Heart right ventricle (tissue), 16 donors: ENCODE data around the gene EDEM1. TPM values are rescaled to one million over a fixed set of nuclear protein-coding genes. Genes with fewer than 3 reads are reported as not detected.

Source experiments
- ATAC-seq, 8 donors: fragments of 200-7000 bp; cut with Tn5 transposase; one replicate each; pipeline ENCODE4 v1.9.1; 2020; ENCODE audit warnings: mild to moderate bottlenecking in 8 of 8, moderate library complexity in 8 of 8, moderate number of reproducible peaks in 1 of 8
- DNase-seq, 2 donors: peaks; one replicate each; pipeline ENCODE4 v3.0.0-alpha.2; 2020
- H3K27ac ChIP-seq, 10 donors: fragments of 200-600 bp; sonication (generic) in 2 of 10; one replicate each; pipeline versions ENCODE4 v1.5.0 to v1.8.0; 2020 to 2022; ENCODE audit warnings: mild to moderate bottlenecking in 3 of 10
- H3K27me3 ChIP-seq, 7 donors: fragments of 200-600 bp; one replicate each; pipeline ENCODE4 v1.8.0; 2021 to 2022; ENCODE audit warnings: mild to moderate bottlenecking in 2 of 7
- H3K36me3 ChIP-seq, 9 donors: fragments of 200-600 bp; sonication (generic) in 1 of 9; one replicate each; pipeline versions ENCODE4 v1.5.0 to v1.8.0; 2020 to 2022; ENCODE audit warnings: mild to moderate bottlenecking in 2 of 9
- H3K4me1 ChIP-seq, 9 donors: fragments of 200-600 bp; sonication (generic) in 1 of 9; one replicate each; pipeline versions ENCODE4 v1.5.0 to v1.8.0; 2020 to 2022; ENCODE audit warnings: mild to moderate bottlenecking in 4 of 9
- H3K4me3 ChIP-seq, 10 donors: fragments of 200-600 bp; sonication (generic) in 2 of 10; one replicate each; pipeline versions ENCODE4 v1.5.0 to v1.8.0; 2020 to 2022; ENCODE audit warnings: mild to moderate bottlenecking in 7 of 10, moderate library complexity in 2 of 10
- H3K9me3 ChIP-seq, 11 donors: fragments of 200-600 bp in 10 of 11; sonication (generic) in 2 of 11; one replicate each; pipeline versions ENCODE4 v1.5.0 to v1.8.0; 2013 to 2022; ENCODE audit warnings: mild to moderate bottlenecking in 2 of 11, control low read depth in 1 of 11, moderate library complexity in 1 of 11
- CTCF ChIP-seq, 9 donors: fragments of 200-600 bp; sonication (generic) in 2 of 9; IDR thresholded peaks; one replicate each; pipeline versions ENCODE4 v1.5.0 to v1.8.0; 2021 to 2022; ENCODE audit warnings: antibody characterized with exemption in 9 of 9, mild to moderate bottlenecking in 5 of 9, moderate library complexity in 1 of 9
- WGBS, 2 donors: extraction: QIAGEN DNeasy Blood & Tissue Kit; methylation state at CpG; one replicate each; pipeline ENCODE4 v1.1.7; 2013; ENCODE audit warnings: inconsistent platforms in 1 of 2; 5-methylcytosine and 5-hydroxymethylcytosine counted together
- intact Hi-C, 10 donors: fragments of 100-400 bp; cut with DNase I; formaldehyde crosslinking; loops; one replicate each; pipeline versions ENCODE4 v1.11.1 to v1.14.2; 2022
- polyA plus RNA-seq, 2 donors: library from polyadenylated mRNA; stranded (reverse); fragments of 200-250 nt; gene quantifications; one replicate each; pipeline ENCODE4 v1.2.3, GENCODE V29; 2013
- total RNA-seq, 10 donors: library from RNA; stranded (reverse); fragmentation: NEBNext Ultra II Directional in 3 of 10; extraction: Animal tissue kit (Norgen Biotek cat#: 25700) in 3 of 10; gene quantifications; one replicate each; pipeline versions ENCODE4 v1.2.1 to v1.2.4, GENCODE V29; 2021 to 2023
- donor health status: Arrhythmogenic right ventricular cardiomyopathy.
- donor health status: ischemic (EF 13 %, LVEDD 7.1; RV severe dilation, severe dysfunction).
- donor health status: healthy with polysubstance abuse.
- donor health status: DM: no; HTN: yes; CAD: no.
- donor health status: DM: no; HTN: no; CAD: no.
- donor health status: ischemic (EF 25% LVEDD 6.9; RV normal size, moderate dysfunction).
- donor health status: ischemic (EF 25% LVEDD 5.7; RV mildly dilated, moderate dysfunction).
- donor health status: healthy.
- donor health status: DM: yes; HTN: yes; CAD: no.
- donor health status: Ischemic cardiomyopathy.
- donor health status: ischemic (EF 35%, LVEDD 5.7; RV mildly dilated, moderate dysfunction).
- donor health status: nonischemic (EF 11% LVEDD 7.7; RV severe dilation, severe dysfunction).
- donor health status: DM: yes; HTN: yes; CAD: no.
- donor health status: PGD.
- donor health status: ischemic (EF 29% LVEDD 5.4; RV normal size, mild dysfunction).
- donor health status: nonischemic (EF 23%, LVEDD 6.1; RV moderate dilation, normal function).

EDEM1 gene
- total and polyA plus RNA-seq, 12 donors = 2.2 to 19.0 (median 9.1) TPM

- Histone ChIP-seq H3K4me1 (peaks cover 0 to 51% (median 29%) of the 10 kb centered on the region in 9 donors), H3K27ac (peak overlapping the region in 1 of 10 donors; percentile 34), H3K27me3 (no peaks in the 10 kb centered on the region), H3K9me3 (no peaks in the 10 kb centered on the region), H3K36me3 (peaks cover 0 to 34% (median 0%) of the 10 kb centered on the region in 9 donors), H3K4me3 (no peak overlapping the region)
- DNase-seq = no peak
- no peak for TF ChIP-seq CTCF (IDR thresholded peaks at IDR 0.05)
- WGBS, 2 donors = 59 to 69% methylated on average over 6 of the region's 6 CpGs
- intact Hi-C loops = loop anchor here in 4 of 10 donors (10.0 kb wide), 3 partner anchors 50 to 470 kb away; partner anchors contain the start of gene ARL8B (in 2 of the 4)
- ATAC-seq = no peak
Observed at GRCh38 chr3:5184499-5184898, 3.0 kb upstream of the EDEM1 start.

GRCh38 chr3:5185093-5185673 is 2.3 kb upstream of the EDEM1 start:
- peaks cover 0 to 57% (median 32%) of the 10 kb centered on the region in 9 donors for H3K4me1 ChIP-seq
- 73 to 76% methylated on average over 5 of the region's 5 CpGs for WGBS, 2 donors

GRCh38 chr3:5186089-5186857 is 1.2 kb upstream of the EDEM1 start:
- DNase-seq (no peak), ATAC-seq (no peak)
- Histone ChIP-seq H3K4me3 (peak overlapping the region in 9 of 10 donors; percentile 38 to 98 (median 94)), H3K36me3 (peaks cover 0 to 16% (median 0%) of the 10 kb centered on the region in 9 donors), H3K27me3 (no peaks in the 10 kb centered on the region), H3K27ac (peak overlapping the region in 9 of 10 donors; percentile 16 to 99 (median 94)), H3K9me3 (no peaks in the 10 kb centered on the region), H3K4me1 (peaks cover 0 to 68% (median 38%) of the 10 kb centered on the region in 9 donors)
- TF ChIP-seq CTCF (IDR thresholded peaks at IDR 0.05) = no peak
- WGBS, 2 donors = 59 to 61% methylated on average over 6 of the region's 6 CpGs
- intact Hi-C loops = loop anchor here (2.0 to 10.0 kb wide), 6 partner anchors 51 to 471 kb away; partner anchors contain the start of genes ARL8B (in 8 of the 10) and BHLHE40 (in 1 of the 10)

More at GRCh38 chr3:5185093-5185673, 2.3 kb upstream of the EDEM1 start:
- no peak for DNase-seq
- H3K36me3 ChIP-seq = peaks cover 0 to 27% (median 0%) of the 10 kb centered on the region in 9 donors
- intact Hi-C loops = loop anchor here in 6 of 10 donors (5.0 to 10.0 kb wide), 5 partner anchors 50 to 470 kb away; partner anchors contain the start of genes ARL8B (in 3 of the 6) and BHLHE40 (in 1 of the 6)
- no peak overlapping the region for H3K4me3 ChIP-seq
- H3K9me3 ChIP-seq = no peaks in the 10 kb centered on the region
- peak overlapping the region in 3 of 10 donors; percentile 28 to 99 (median 34) for H3K27ac ChIP-seq
- TF ChIP-seq CTCF (IDR thresholded peaks at IDR 0.05) = no peak
- ATAC-seq = no peak
- no peaks in the 10 kb centered on the region for H3K27me3 ChIP-seq

- intact Hi-C loops = loop anchor here (1.0 to 10.0 kb wide), 7 partner anchors 52 to 472 kb away; partner anchors contain the start of genes ARL8B (in 9 of the 10) and BHLHE40 (in 1 of the 10)
- no peaks in the 10 kb centered on the region for H3K27me3 ChIP-seq
- TF ChIP-seq CTCF (IDR thresholded peaks at IDR 0.05) = no peak
- DNase-seq (no peak), ATAC-seq (no peak)
- peaks cover 0 to 11% (median 0%) of the 10 kb centered on the region in 9 donors for H3K36me3 ChIP-seq
- peak overlapping the region in 9 of 10 donors; percentile 38 to 98 (median 94) for H3K4me3 ChIP-seq
- H3K4me1 ChIP-seq = peaks cover 0 to 74% (median 40%) of the 10 kb centered on the region in 9 donors
- H3K9me3 ChIP-seq = no peaks in the 10 kb centered on the region
- peak overlapping the region; percentile 16 to 99 (median 82) for H3K27ac ChIP-seq
- 5 to 6% methylated on average over 8 of the region's 8 CpGs for WGBS, 2 donors
Observed at GRCh38 chr3:5186858-5187155, 700 bp upstream of the EDEM1 start.
